ENCODE data around the gene VIPR2. TPM values are rescaled to one million over a fixed set of nuclear protein-coding genes. Genes with fewer than 3 reads are reported as not detected.

The VIPR2 gene
- total RNA-seq, 2 donors from 2014 or later: 10.9 to 18.2 TPM

DNA sequence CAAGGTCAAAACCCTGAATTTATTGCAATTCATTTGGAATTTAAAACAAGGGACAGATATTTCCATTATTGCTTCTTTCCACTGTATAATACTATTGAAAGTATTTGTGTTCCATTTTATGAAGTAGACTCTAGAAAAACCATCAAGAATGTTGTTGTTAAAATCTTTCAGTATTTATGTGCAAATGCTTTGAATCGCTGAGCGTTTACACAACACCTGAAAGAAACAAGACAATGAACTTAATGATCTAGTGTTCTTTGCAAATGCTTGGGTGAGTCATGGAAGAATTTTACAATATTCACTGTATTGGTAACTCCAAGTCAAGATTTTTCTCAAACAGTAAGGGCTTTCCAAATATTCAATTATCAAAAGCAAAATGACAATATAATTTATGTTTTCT lies 97.1 kb downstream of the VIPR2 start:
- WGBS, 2 donors: 78 to 86% methylated on average over 2 of the region's 2 CpGs
- H3K27ac ChIP-seq: no peak overlapping the region
- no peaks in the 10 kb centered on the region for H3K27me3 ChIP-seq
- H3K4me3 ChIP-seq: no peak overlapping the region
- H3K36me3 ChIP-seq (replicated peaks in 1 of 2; ENCODE audit: insufficient read depth in 1 of 2, low read depth in 2 of 2): no peaks in the 10 kb centered on the region
- DNase-seq: no peak
- no peaks in the 10 kb centered on the region for H3K4me1 ChIP-seq
- no peak for ATAC-seq
- H3K9me3 ChIP-seq: no peaks in the 10 kb centered on the region
- TF ChIP-seq, protein P1, sequence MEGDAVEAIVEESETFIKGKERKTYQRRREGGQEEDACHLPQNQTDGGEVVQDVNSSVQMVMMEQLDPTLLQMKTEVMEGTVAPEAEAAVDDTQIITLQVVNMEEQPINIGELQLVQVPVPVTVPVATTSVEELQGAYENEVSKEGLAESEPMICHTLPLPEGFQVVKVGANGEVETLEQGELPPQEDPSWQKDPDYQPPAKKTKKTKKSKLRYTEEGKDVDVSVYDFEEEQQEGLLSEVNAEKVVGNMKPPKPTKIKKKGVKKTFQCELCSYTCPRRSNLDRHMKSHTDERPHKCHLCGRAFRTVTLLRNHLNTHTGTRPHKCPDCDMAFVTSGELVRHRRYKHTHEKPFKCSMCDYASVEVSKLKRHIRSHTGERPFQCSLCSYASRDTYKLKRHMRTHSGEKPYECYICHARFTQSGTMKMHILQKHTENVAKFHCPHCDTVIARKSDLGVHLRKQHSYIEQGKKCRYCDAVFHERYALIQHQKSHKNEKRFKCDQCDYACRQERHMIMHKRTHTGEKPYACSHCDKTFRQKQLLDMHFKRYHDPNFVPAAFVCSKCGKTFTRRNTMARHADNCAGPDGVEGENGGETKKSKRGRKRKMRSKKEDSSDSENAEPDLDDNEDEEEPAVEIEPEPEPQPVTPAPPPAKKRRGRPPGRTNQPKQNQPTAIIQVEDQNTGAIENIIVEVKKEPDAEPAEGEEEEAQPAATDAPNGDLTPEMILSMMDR (IDR thresholded peaks at IDR 0.05): no peak
- TF ChIP-seq POLR2A (IDR thresholded peaks at IDR 0.05): no peak
- intact Hi-C loops (cut with DNase I): no loop called here

DNA sequence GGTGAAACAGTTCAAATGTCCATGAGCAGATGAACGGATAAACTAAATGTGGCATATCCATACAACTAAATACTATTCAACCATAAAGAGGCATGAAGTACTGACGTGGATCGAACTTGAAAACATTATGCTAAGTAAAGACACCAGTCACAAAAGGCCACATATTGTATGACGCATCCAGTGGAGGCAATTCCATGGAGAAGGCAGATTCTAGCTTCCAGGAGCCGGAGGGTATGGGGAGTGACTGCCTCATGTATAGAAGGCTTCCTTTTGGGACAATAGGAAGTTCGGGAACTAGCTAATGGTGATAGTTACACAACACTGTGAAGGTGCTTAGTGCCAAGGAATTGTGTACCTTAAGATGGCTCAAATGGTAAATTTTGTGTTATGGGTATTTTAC lies 98.4 kb downstream of the VIPR2 start:
- no peak for TF ChIP-seq POLR2A (IDR thresholded peaks at IDR 0.05)
- TF ChIP-seq, protein P1 (IDR thresholded peaks at IDR 0.05): no peak

DNA sequence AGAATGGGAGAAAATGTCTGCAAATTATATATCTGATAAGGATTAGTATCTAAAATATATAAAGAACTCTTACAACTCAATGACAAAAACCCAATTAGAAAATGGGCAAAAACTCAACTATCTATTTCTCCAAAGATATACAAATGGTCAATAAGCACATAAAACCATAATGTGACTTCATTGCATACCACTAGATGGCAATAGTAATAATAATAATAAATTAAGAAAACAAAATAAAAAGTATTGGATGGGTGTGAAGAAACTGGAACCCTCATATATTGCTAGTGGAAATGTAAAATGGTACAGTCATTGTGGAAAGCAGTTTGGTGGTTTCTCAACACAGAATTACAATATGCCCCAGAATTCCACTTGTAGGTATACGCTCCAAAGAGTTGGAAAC lies 98.8 kb downstream of the VIPR2 start:
- H3K27me3 ChIP-seq: no peaks in the 10 kb centered on the region
- intact Hi-C loops (cut with DNase I): no loop called here
- H3K4me1 ChIP-seq: no peaks in the 10 kb centered on the region
- no peaks in the 10 kb centered on the region for H3K9me3 ChIP-seq
- TF ChIP-seq POLR2A (IDR thresholded peaks at IDR 0.05): no peak
- TF ChIP-seq, protein P1 (IDR thresholded peaks at IDR 0.05): no peak
- no peak for ATAC-seq
- DNase-seq: no peak
- H3K4me3 ChIP-seq: no peak overlapping the region
- no peaks in the 10 kb centered on the region for H3K36me3 ChIP-seq (replicated peaks in 1 of 2; ENCODE audit: insufficient read depth in 1 of 2, low read depth in 2 of 2)
- no peak overlapping the region for H3K27ac ChIP-seq
- WGBS, 2 donors: 100% methylated on average over 1 of the region's 1 CpG

More for the DNA sequence above, 98.4 kb downstream of the VIPR2 start:
- no peaks in the 10 kb centered on the region for H3K27me3 ChIP-seq
- DNase-seq (no peak), ATAC-seq (no peak)
- intact Hi-C loops (cut with DNase I): no loop called here
- H3K9me3 ChIP-seq: no peaks in the 10 kb centered on the region
- WGBS, 2 donors: 90 to 95% methylated on average over 6 of the region's 6 CpGs
- H3K36me3 ChIP-seq (replicated peaks in 1 of 2; ENCODE audit: insufficient read depth in 1 of 2, low read depth in 2 of 2): no peaks in the 10 kb centered on the region
- H3K27ac ChIP-seq: no peak overlapping the region
- no peak overlapping the region for H3K4me3 ChIP-seq
- no peaks in the 10 kb centered on the region for H3K4me1 ChIP-seq

DNA sequence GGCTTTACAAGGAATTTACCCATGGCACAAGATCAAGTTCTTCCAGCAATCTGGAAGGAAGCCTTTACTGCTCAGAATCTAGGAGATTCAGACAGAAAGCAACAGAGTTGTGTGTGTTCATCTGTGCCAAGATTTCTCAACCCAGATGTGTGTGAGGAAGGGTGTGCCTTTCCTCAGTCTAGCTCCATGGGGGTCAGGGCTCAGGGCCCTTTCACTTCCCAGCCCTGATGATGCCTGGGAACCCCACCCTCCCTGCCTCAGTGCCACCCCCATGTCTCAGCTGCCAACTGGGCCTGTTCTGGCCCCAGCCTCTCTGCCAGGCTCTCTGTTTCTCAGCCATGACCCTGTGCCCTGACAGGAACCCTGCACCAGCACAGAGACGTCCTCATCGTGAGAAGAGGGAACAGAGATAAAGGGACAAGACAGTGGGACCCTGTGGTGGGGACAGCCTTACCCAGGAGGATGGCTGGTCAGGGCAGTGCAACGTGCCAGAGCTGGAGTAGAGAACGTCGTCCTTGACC lies 102.0 kb downstream of the VIPR2 start:
- Histone ChIP-seq H3K27ac (no peak overlapping the region), H3K27me3 (no peaks in the 10 kb centered on the region), H3K36me3 (replicated peaks in 1 of 2; ENCODE audit: insufficient read depth in 1 of 2, low read depth in 2 of 2) (no peaks in the 10 kb centered on the region), H3K4me3 (no peak overlapping the region), H3K9me3 (no peaks in the 10 kb centered on the region), H3K4me1 (no peaks in the 10 kb centered on the region)
- WGBS, 2 donors: 82 to 92% methylated on average over 4 to 5 of the region's 5 CpGs
- DNase-seq (no peak), ATAC-seq (no peak)
- intact Hi-C loops (cut with DNase I): no loop called here
- TF ChIP-seq POLR2A (IDR thresholded peaks at IDR 0.05): no peak
- TF ChIP-seq, protein P1 (IDR thresholded peaks at IDR 0.05): no peak

DNA sequence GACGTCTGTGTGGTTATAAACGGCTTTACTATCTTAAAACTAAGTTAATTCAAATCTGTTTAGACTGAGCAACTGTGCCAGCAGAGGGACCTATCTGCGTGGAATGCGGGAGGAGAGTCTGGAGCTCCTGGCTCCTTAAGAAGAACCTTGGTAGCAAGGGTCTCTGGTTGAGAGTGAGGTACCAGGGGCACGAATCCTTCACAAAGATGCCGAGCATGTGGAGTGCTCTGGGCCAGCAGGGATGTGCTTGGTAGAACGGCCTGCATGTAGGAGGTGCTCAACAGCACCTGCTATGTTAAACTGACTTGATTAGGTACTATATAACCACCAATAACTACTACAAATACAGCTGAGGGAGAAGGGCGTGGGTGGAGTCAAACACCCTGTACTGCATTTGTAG lies 102.6 kb downstream of the VIPR2 start:
- WGBS, 2 donors: 84 to 85% methylated on average over 8 of the region's 8 CpGs
- no peak overlapping the region for H3K27ac ChIP-seq
- ATAC-seq: no peak

More for the DNA sequence above, 102.6 kb downstream of the VIPR2 start:
- Histone ChIP-seq H3K4me3 (no peak overlapping the region), H3K9me3 (no peaks in the 10 kb centered on the region), H3K4me1 (no peaks in the 10 kb centered on the region), H3K36me3 (replicated peaks in 1 of 2; ENCODE audit: insufficient read depth in 1 of 2, low read depth in 2 of 2) (no peaks in the 10 kb centered on the region), H3K27me3 (no peaks in the 10 kb centered on the region)
- intact Hi-C loops (cut with DNase I): no loop called here
- TF ChIP-seq, protein P1 (IDR thresholded peaks at IDR 0.05): no peak
- no peak for TF ChIP-seq POLR2A (IDR thresholded peaks at IDR 0.05)
- no peak for DNase-seq
